ENCODE measurements around the gene TOP2B.

Gene TOP2B

DNA sequence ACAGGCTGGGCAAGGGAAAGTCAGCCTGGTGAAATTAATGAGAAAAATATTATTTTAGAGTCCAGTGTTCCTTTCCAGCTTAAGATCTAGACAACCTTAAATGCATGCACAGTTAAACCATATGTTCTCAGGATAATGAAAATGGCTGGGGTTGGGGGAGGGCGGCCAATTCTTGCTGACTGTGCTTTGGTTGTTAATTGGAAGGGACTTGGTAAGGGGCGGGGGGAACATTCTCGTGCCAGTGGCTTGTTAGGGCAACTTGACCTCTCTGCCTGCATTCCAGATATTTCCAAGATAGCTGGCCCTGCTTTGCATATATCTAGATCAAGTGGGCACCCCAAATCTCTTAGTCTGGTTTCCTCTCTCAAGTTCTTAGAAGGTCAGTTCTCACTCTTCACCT lies 112.5 kb downstream of the TOP2B start:
- H3K4me2 ChIP-seq (ENCODE audit: low read length), result no peak overlapping the region
- H3K79me2 ChIP-seq (ENCODE audit: control insufficient read depth, low read length), result no peaks in the 10 kb centered on the region
- no peaks in the 10 kb centered on the region for H3K4me1 ChIP-seq (ENCODE audit: control insufficient read depth, low read length)
- H3K9me2 ChIP-seq (replicated peaks; ENCODE audit: control insufficient read depth, low read length), result no peaks in the 10 kb centered on the region
- no peak overlapping the region for H3K27ac ChIP-seq (ENCODE audit: low read depth, low read length)
- H3K9me3 ChIP-seq (ENCODE audit: control insufficient read depth, insufficient read depth, low read length), result no peaks in the 10 kb centered on the region
- TF ChIP-seq, protein P1, sequence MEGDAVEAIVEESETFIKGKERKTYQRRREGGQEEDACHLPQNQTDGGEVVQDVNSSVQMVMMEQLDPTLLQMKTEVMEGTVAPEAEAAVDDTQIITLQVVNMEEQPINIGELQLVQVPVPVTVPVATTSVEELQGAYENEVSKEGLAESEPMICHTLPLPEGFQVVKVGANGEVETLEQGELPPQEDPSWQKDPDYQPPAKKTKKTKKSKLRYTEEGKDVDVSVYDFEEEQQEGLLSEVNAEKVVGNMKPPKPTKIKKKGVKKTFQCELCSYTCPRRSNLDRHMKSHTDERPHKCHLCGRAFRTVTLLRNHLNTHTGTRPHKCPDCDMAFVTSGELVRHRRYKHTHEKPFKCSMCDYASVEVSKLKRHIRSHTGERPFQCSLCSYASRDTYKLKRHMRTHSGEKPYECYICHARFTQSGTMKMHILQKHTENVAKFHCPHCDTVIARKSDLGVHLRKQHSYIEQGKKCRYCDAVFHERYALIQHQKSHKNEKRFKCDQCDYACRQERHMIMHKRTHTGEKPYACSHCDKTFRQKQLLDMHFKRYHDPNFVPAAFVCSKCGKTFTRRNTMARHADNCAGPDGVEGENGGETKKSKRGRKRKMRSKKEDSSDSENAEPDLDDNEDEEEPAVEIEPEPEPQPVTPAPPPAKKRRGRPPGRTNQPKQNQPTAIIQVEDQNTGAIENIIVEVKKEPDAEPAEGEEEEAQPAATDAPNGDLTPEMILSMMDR (IDR thresholded peaks at IDR 0.05; ENCODE audit: low read depth, low read length, poor library complexity, severe bottlenecking), result no peak
- no peak for TF ChIP-seq EZH2phosphoT487 (IDR thresholded peaks at IDR 0.05; ENCODE audit: borderline replicate concordance, low read length)
- no peak overlapping the region for H3K4me3 ChIP-seq (ENCODE audit: low read length)
- H3F3A ChIP-seq (ENCODE audit: control insufficient read depth, insufficient read depth), result no peaks in the 10 kb centered on the region
- no peaks in the 10 kb centered on the region for H3K27me3 ChIP-seq (ENCODE audit: control insufficient read depth, low read length)
- no peaks in the 10 kb centered on the region for H4K20me1 ChIP-seq (ENCODE audit: control insufficient read depth, insufficient read depth, low read depth, low read length)
- H3K36me3 ChIP-seq (ENCODE audit: control insufficient read depth, low read length), result no peaks in the 10 kb centered on the region

- Histone ChIP-seq H3K9me2 (replicated peaks; ENCODE audit: control insufficient read depth, low read length) (no peaks in the 10 kb centered on the region), H3K79me2 (ENCODE audit: control insufficient read depth, low read length) (no peaks in the 10 kb centered on the region), H4K20me1 (ENCODE audit: control insufficient read depth, insufficient read depth, low read depth, low read length) (no peaks in the 10 kb centered on the region), H3F3A (ENCODE audit: control insufficient read depth, insufficient read depth) (no peaks in the 10 kb centered on the region), H3K4me1 (ENCODE audit: control insufficient read depth, low read length) (no peaks in the 10 kb centered on the region), H3K9me3 (ENCODE audit: control insufficient read depth, insufficient read depth, low read length) (no peaks in the 10 kb centered on the region), H3K27me3 (ENCODE audit: control insufficient read depth, low read length) (no peaks in the 10 kb centered on the region), H3K4me2 (ENCODE audit: low read length) (no peak overlapping the region), H3K36me3 (ENCODE audit: control insufficient read depth, low read length) (no peaks in the 10 kb centered on the region), H3K27ac (ENCODE audit: low read depth, low read length) (no peak overlapping the region), H3K4me3 (ENCODE audit: low read length) (no peak overlapping the region)
- no peak for TF ChIP-seq EZH2phosphoT487 (IDR thresholded peaks at IDR 0.05; ENCODE audit: borderline replicate concordance, low read length)
- TF ChIP-seq, protein P1 (IDR thresholded peaks at IDR 0.05; ENCODE audit: low read depth, low read length, poor library complexity, severe bottlenecking), result no peak
These were observed 115.9 kb downstream of the TOP2B start for GRCh38 chr3:25548836-25549235.

DNA sequence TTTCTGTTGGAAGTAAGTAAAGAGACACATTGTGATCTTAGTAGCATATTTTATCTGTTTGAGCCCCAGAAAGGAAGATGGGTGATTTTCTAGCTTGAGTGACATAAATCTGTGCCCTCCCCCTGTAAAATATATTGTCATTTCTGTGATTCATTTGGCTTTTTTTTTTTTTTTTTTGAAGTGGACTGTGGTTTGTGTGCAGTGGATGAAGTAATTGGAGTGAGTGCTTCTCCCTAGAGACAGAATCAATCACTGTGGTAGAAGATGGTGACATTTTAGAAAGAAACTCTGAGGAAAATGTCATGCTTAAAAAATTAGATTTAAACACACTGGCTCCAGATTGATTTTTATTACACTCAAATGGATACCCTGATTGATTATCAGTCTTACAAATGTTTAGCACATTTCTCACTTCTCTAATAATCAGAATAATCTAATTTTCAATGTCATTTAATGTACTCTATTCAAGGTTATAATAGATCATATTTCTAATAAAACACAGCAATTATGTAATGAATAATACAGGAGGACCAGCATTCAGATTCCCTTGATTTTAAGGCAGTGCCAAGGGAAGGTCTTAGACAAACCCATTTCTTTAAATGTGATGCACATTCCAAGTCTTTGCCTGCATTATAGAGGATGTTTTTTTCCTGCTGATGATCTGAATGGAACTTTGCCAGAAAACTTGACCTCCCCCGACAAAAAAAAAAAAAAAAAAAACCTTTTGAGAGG lies 116.6 kb downstream of the TOP2B start:
- H3K27ac ChIP-seq (ENCODE audit: low read depth, low read length), result no peak overlapping the region
- TF ChIP-seq EZH2phosphoT487 (IDR thresholded peaks at IDR 0.05; ENCODE audit: borderline replicate concordance, low read length), result no peak

More for the DNA sequence above, 116.6 kb downstream of the TOP2B start:
- H3K4me3 ChIP-seq (ENCODE audit: low read length), result no peak overlapping the region
- H3K9me2 ChIP-seq (replicated peaks; ENCODE audit: control insufficient read depth, low read length), result no peaks in the 10 kb centered on the region
- H3K79me2 ChIP-seq (ENCODE audit: control insufficient read depth, low read length), result no peaks in the 10 kb centered on the region
- no peaks in the 10 kb centered on the region for H4K20me1 ChIP-seq (ENCODE audit: control insufficient read depth, insufficient read depth, low read depth, low read length)
- no peaks in the 10 kb centered on the region for H3K9me3 ChIP-seq (ENCODE audit: control insufficient read depth, insufficient read depth, low read length)
- no peaks in the 10 kb centered on the region for H3K36me3 ChIP-seq (ENCODE audit: control insufficient read depth, low read length)
- no peaks in the 10 kb centered on the region for H3K27me3 ChIP-seq (ENCODE audit: control insufficient read depth, low read length)
- no peak overlapping the region for H3K4me2 ChIP-seq (ENCODE audit: low read length)
- no peaks in the 10 kb centered on the region for H3F3A ChIP-seq (ENCODE audit: control insufficient read depth, insufficient read depth)
- H3K4me1 ChIP-seq (ENCODE audit: control insufficient read depth, low read length), result no peaks in the 10 kb centered on the region

Data from DOHH2 (cell line).